ENCODE measurements around the gene DUSP16. TPM values are rescaled to one million over a fixed set of nuclear protein-coding genes. Genes with fewer than 3 reads are reported as not detected.

DUSP16 gene
- total and polyA plus RNA-seq, 2 donors: 11.1 to 31.8 TPM

GRCh38 chr12:12428961-12429657 is 133.6 kb downstream of the DUSP16 start:
- H3K27ac ChIP-seq (ENCODE audit: low read depth): no peak overlapping the region
- DNase-seq (ENCODE audit: extremely low spot score): no peak
- WGBS: 88% methylated on average over 7 of the region's 7 CpGs

GRCh38 chr12:12428047-12428446 is 134.6 kb downstream of the DUSP16 start:
- no peak overlapping the region for H3K27ac ChIP-seq (ENCODE audit: low read depth)
- no peaks in the 10 kb centered on the region for H3K36me3 ChIP-seq (ENCODE audit: insufficient read depth)

More at GRCh38 chr12:12428961-12429657, 133.6 kb downstream of the DUSP16 start:
- H3K4me1 ChIP-seq (ENCODE audit: insufficient read depth): no peaks in the 10 kb centered on the region
- no peaks in the 10 kb centered on the region for H3K36me3 ChIP-seq (ENCODE audit: insufficient read depth)
- no peak overlapping the region for H3K4me3 ChIP-seq (ENCODE audit: low read depth, low read length)

GRCh38 chr12:12427568-12427967 is 135.1 kb downstream of the DUSP16 start:
- 96% methylated on average over 4 of the region's 4 CpGs for WGBS
- Histone ChIP-seq H3K27ac (ENCODE audit: low read depth) (no peak overlapping the region), H3K4me3 (ENCODE audit: low read depth, low read length) (no peak overlapping the region), H3K4me1 (ENCODE audit: insufficient read depth) (no peaks in the 10 kb centered on the region), H3K36me3 (ENCODE audit: insufficient read depth) (no peaks in the 10 kb centered on the region)
- DNase-seq (ENCODE audit: extremely low spot score): no peak

More at GRCh38 chr12:12428047-12428446, 134.6 kb downstream of the DUSP16 start:
- 93% methylated on average over 2 of the region's 2 CpGs for WGBS
- DNase-seq (ENCODE audit: extremely low spot score): no peak
- H3K4me1 ChIP-seq (ENCODE audit: insufficient read depth): no peaks in the 10 kb centered on the region
- H3K4me3 ChIP-seq (ENCODE audit: low read depth, low read length): no peak overlapping the region

GRCh38 chr12:12425616-12426015 is 137.0 kb downstream of the DUSP16 start:
- 65% methylated on average over 1 of the region's 1 CpG for WGBS
- Histone ChIP-seq H3K27ac (ENCODE audit: low read depth) (no peak overlapping the region), H3K4me1 (ENCODE audit: insufficient read depth) (no peaks in the 10 kb centered on the region), H3K36me3 (ENCODE audit: insufficient read depth) (no peaks in the 10 kb centered on the region), H3K4me3 (ENCODE audit: low read depth, low read length) (no peak overlapping the region)
- DNase-seq (ENCODE audit: extremely low spot score): no peak

- DNase-seq (ENCODE audit: extremely low spot score): no peak
- no peak overlapping the region for H3K4me3 ChIP-seq (ENCODE audit: low read depth, low read length)
- 98% methylated on average over 2 of the region's 2 CpGs for WGBS
- H3K4me1 ChIP-seq (ENCODE audit: insufficient read depth): no peaks in the 10 kb centered on the region
- H3K36me3 ChIP-seq (ENCODE audit: insufficient read depth): no peaks in the 10 kb centered on the region
- H3K27ac ChIP-seq (ENCODE audit: low read depth): no peak overlapping the region
These were observed 137.7 kb downstream of the DUSP16 start for GRCh38 chr12:12425001-12425400.

Other genes with a start within 250 kb of the DUSP16 start
- 6.9 TPM for gene MANSC1, start 212.6 kb downstream of the DUSP16 start, total RNA-seq
- gene MANSC1, start 212.6 kb downstream of the DUSP16 start, polyA plus RNA-seq: 23.4 TPM
- gene BORCS5, start 205.8 kb downstream of the DUSP16 start, total RNA-seq: 19.9 TPM
- gene BORCS5, start 205.8 kb downstream of the DUSP16 start, polyA plus RNA-seq: 10.8 TPM
- 39.0 TPM for gene CREBL2, start 49.0 kb upstream of the DUSP16 start, total RNA-seq
- 29.7 TPM for gene CREBL2, start 49.0 kb upstream of the DUSP16 start, polyA plus RNA-seq
- 1.1 TPM for gene GPR19, start 133.3 kb upstream of the DUSP16 start, total RNA-seq
- 0.13 TPM for gene GPR19, start 133.3 kb upstream of the DUSP16 start, polyA plus RNA-seq
- 73.6 TPM for gene CDKN1B, start 154.5 kb upstream of the DUSP16 start, total RNA-seq
- gene CDKN1B, start 154.5 kb upstream of the DUSP16 start, polyA plus RNA-seq: 52.1 TPM
- gene APOLD1, start 222.8 kb upstream of the DUSP16 start, total RNA-seq: 27.0 TPM
- gene APOLD1, start 222.8 kb upstream of the DUSP16 start, polyA plus RNA-seq: 41.8 TPM